Left renal cortex interstitium (tissue), 4 donors: ENCODE measurements around the gene TTYH3. TPM values are rescaled to one million over a fixed set of nuclear protein-coding genes. Genes with fewer than 3 reads are reported as not detected.
"Not testable (repeated sequence)": the region's sequence is repeated elsewhere in the genome, so short reads cannot be mapped to it uniquely, and the experiment has no call there.

Experiments
- DNase-seq, 4 donors: peaks; one replicate each; pipeline ENCODE4 v3.0.0-alpha.2; 2013; ENCODE audit warnings: low read depth in 4 of 4, low spot score in 2 of 4, missing footprints in 1 of 4
- polyA plus RNA-seq, 4 donors: library from polyadenylated mRNA; unstranded; fragments of 120-200 nt; gene quantifications; one replicate each; pipeline ENCODE4 v1.2.1, GENCODE V29; 2013; ENCODE audit not compliant: insufficient read length in 4 of 4

TTYH3 gene
- polyA plus RNA-seq, 4 donors: 74.6 to 151 (median 127) TPM

GRCh38 chr7:2679135-2680127 is 47.6 kb downstream of the TTYH3 start:
- not testable (repeated sequence) for DNase-seq

GRCh38 chr7:2680256-2680655 is 48.5 kb downstream of the TTYH3 start:
- DNase-seq: no peak

DNA sequence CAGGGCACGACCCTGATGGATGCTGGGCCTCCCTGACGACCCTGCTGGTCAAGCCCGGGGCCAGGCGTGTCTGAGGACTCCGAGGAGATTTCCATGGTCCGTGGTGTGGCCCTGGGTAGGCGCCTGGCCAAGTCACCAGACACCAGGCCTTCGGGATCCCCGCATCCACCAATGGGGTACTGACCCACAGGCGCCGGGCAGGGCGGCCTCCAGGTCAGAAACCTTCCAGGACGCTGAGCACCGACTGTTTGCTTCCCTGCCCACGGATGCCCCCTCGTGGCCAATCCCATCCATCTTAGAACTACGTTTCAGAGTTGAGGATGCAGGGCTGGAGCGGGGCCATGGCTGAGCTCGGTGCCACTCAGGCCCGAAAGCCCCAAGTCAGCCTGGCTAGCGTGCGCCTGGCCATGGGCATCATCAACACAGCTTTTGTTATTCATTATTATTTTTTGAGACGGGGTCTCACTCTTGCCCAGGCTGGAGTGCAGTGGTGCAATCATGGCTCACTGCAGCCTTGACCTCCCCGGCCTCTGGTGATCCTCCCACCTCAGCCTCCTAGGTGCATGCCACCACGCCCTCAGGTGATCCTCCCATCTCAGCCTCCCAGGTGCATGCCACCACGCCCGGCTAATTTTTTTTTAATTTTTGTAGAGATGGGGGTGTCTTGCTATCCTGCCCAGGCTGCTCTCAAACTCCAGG is 49.2 kb downstream of the TTYH3 start:
- DNase-seq: no peak

GRCh38 chr7:2681929-2682799 is 50.4 kb downstream of the TTYH3 start:
- DNase-seq: no peak

GRCh38 chr7:2684501-2684900 is 52.7 kb downstream of the TTYH3 start:
- no peak for DNase-seq

DNA sequence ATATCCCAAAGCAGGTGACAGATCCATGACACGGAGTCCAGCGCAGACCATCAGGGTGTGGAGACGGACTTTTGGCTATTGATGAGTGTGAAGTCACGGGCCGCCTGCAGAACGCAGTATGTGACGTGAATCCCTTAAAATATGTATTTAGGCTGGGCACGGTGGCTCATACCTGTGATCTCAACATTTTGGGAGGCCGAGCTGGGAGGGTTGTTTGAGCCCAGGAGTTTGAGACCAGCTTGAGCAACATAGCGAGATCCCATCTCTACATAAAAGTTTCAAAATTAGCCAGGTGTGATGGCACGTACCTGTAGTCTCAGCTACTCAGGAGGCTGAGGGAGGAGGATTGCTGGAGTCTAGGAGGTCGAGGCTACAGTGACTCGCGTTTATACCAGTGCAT is 54.3 kb downstream of the TTYH3 start:
- DNase-seq: no peak

- no peak for DNase-seq
These were observed 55.6 kb downstream of the TTYH3 start for GRCh38 chr7:2687338-2687869.

DNA sequence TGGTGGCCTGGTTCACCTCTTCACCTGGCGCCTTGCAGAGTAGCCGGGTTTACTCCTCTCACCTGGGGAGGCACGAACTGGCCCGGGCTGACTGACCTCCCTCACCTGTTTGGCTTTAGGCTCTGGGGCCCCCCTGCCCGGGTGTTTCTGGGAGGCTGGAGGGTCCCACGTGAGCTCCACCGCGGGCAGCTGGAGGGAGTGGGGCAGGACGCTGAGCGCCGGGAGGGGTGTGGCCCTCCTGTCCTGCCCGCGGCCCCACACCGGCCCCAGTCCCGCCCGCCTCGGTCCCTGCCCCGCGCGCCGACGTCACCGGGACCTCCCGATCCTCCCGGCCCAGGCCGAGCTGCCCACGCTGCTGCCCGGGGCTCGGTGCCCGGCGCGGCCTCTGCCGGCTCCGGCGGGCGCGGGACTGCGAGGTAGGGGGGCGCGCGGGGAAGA is 56.1 kb downstream of the TTYH3 start, which contains the start of gene AMZ1:
TSS of gene AMZ1 (plus strand) at position 322 of the 438 bp plus-strand sequence. CDS start 12,250 bp downstream, outside the sequence.
- no peak for DNase-seq

GRCh38 chr7:2688409-2689342 is 56.9 kb downstream of the TTYH3 start:
- DNase-seq: no peak

DNA sequence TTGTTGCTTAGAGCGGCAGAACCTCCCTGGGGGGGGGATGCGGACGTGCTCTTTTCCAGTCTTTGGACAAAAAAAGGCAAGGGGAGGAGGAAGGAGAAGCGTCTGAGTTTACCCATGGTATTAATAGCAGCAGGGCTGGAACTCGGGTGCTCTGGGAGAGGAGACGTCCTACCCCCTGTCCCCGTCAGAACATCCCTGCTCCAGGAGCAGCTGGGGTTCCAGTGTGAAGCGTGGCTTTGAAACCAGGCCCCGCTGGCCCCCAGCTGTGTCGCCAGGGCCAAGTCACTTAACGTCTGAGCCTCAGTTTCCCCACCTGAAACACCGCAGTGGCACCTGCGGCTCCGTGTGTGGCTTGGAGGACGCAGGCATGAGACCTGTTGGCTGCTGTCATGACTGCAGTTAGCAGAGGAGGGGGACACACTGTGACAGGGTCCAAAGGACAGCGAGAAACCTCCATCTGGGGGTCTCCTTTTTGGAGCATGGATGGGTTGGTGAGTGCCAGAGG is 57.6 kb downstream of the TTYH3 start:
- no peak for DNase-seq

DNA sequence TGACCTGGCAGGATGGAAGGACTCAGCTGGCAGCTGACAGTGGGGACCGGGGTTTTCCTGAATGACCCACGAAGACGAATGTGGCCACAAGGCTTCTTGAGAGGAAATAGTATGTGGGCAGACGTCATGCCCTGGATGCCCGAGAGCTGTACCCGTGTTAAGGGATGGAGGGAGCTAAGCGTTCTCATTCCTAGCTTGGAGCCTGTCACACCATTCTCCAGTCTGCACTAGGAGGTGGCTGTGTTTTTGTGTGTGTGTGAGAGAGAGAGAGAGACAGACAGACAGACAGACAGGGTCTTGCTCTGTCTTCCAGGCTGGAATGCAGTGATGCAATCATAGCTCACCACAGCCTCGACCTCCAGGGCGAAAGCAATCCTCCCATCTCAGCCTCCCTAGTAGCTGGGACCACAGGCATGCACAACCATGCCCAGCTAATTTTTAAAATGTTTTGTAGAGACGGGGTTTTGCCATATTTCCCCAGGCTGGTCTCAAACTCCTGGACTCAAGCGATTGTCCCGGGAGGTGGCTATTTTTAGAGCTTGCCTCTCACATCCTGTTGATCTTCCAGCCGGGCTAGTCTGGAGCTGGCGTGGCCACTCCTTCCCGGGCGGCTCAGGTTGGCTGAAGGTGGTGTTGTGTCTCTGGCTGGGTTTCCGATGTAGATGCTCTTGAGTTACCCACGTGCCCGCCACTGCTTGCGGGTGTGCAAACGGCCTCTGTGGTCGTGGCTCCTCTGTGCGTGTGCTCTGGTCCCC is 58.3 kb downstream of the TTYH3 start:
- DNase-seq: no peak

DNA sequence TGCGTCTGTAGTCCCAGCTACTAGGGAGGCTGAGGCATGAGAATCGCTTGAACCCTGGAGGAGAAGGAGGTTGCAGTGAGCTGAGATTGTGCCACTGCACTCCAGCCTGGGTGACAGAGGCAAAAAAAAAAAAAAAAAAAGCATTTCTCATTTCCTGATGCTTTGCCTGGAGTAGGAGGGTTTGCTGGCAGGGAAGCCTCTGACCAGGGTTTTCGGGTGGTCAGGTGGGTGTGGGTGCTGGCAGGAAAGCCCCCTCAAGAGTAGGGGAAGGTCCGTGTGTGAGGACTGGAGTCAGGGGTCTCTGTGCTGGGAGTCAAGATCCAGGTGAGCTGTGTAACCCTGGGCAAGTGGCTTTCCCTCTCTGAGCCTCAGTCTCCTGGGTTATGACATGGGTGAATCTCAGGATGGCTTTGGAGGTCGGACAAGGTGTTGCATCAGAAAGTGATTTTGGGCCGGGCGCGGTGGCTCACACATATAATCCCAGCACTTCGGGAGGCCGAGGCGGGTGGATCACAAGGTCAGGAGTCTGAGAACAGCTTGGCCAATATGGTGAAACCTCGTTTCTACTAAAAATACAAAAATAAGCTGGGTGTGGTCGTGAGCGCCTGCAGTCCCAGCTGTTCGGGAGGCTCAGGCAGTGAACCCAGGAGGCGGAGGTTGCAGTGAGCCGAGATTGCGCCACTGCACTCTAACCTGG is 59.4 kb downstream of the TTYH3 start:
- DNase-seq: no peak

- not testable (repeated sequence) for DNase-seq
These were observed 60.2 kb downstream of the TTYH3 start for GRCh38 chr7:2691932-2692439.

DNA sequence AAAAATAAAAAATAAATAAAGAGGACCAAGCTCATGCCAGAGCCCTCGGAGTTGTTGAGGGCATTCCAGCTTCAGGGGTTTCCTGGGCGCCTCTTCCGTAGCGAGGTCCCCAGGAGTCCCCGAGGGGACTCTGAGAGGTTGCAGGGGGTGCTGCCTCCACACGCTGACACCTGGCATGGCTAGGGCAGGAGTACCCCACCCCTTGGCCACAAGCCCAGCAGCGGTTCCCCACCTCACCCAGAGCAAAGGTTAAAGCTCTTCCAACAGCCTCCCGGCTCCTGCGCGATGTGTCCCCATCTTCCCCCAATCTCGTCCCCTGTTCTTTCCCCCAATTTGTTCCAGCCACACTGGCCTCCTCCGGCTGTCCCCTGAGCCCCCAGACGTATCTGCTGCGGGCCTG is 60.8 kb downstream of the TTYH3 start:
- DNase-seq: no peak

- not testable (repeated sequence) for DNase-seq
These were observed 61.8 kb downstream of the TTYH3 start for GRCh38 chr7:2693420-2694121.

GRCh38 chr7:2694122-2694436 is 62.3 kb downstream of the TTYH3 start:
- not testable (repeated sequence) for DNase-seq
